Nephron progenitor cell (in vitro differentiated cells): ENCODE results near the gene CCDC191.

ENCODE experiments used
- DNase-seq: peaks from one replicate; pipeline ENCODE4 v3.0.0; 2021
- H3K27ac Mint-ChIP-seq: 2 replicates; pipeline ENCODE4 v1.8.0; 2021; ENCODE audit warnings: mild to moderate bottlenecking, moderate library complexity, mixed read lengths
- H3K27me3 Mint-ChIP-seq: 2 replicates; pipeline ENCODE4 v1.8.0; 2021; ENCODE audit warnings: mild to moderate bottlenecking, low read depth, mixed read lengths; ENCODE audit not compliant: poor library complexity
- H3K36me3 Mint-ChIP-seq: 2 replicates; pipeline ENCODE4 v1.8.0; 2021; ENCODE audit warnings: low read depth, mixed read lengths
- H3K4me1 Mint-ChIP-seq: 2 replicates; pipeline ENCODE4 v1.8.0; 2021; ENCODE audit warnings: mixed read lengths
- H3K4me3 Mint-ChIP-seq: 2 replicates; pipeline ENCODE4 v1.8.0; 2021; ENCODE audit warnings: mild to moderate bottlenecking, moderate library complexity, mixed read lengths
- H3K9me3 Mint-ChIP-seq: 2 replicates; pipeline ENCODE4 v1.8.0; 2021; ENCODE audit warnings: mild to moderate bottlenecking, moderate library complexity, mixed read lengths
- TF ChIP-seq, protein P1 (sequence below): fragments of 200-600 bp; sonication (generic); IDR thresholded peaks from 2 replicates; pipeline ENCODE4 v1.5.0; 2021; ENCODE audit warnings: antibody characterized with exemption

Gene CCDC191

DNA sequence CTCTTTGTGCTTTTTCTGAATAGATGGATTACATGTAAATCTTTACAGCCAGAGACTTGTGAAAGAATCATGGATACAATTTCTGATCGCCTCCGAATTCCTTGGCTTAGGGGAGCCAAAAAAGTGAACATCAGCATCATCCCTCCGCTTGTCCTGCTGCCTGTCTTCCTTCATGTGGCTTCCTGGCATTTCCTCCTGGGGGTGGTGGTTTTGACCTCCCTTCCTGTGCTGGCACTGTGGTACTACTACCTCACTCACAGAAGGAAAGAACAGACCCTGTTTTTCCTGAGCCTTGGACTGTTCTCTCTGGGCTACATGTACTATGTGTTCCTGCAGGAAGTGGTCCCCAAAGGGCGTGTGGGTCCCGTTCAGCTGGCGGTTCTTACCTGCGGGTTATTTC lies 102.6 kb downstream of the CCDC191 start:
- peaks cover 51% of the 10 kb centered on the region for H3K27me3 Mint-ChIP-seq
- TF ChIP-seq, protein P1, sequence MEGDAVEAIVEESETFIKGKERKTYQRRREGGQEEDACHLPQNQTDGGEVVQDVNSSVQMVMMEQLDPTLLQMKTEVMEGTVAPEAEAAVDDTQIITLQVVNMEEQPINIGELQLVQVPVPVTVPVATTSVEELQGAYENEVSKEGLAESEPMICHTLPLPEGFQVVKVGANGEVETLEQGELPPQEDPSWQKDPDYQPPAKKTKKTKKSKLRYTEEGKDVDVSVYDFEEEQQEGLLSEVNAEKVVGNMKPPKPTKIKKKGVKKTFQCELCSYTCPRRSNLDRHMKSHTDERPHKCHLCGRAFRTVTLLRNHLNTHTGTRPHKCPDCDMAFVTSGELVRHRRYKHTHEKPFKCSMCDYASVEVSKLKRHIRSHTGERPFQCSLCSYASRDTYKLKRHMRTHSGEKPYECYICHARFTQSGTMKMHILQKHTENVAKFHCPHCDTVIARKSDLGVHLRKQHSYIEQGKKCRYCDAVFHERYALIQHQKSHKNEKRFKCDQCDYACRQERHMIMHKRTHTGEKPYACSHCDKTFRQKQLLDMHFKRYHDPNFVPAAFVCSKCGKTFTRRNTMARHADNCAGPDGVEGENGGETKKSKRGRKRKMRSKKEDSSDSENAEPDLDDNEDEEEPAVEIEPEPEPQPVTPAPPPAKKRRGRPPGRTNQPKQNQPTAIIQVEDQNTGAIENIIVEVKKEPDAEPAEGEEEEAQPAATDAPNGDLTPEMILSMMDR = no peak
- no peak overlapping the region for H3K4me3 Mint-ChIP-seq
- H3K36me3 Mint-ChIP-seq = no peaks in the 10 kb centered on the region
- no peak overlapping the region for H3K27ac Mint-ChIP-seq
- DNase-seq = no peak
- peaks cover 4% of the 10 kb centered on the region for H3K4me1 Mint-ChIP-seq
- H3K9me3 Mint-ChIP-seq = no peaks in the 10 kb centered on the region

GRCh38 chr3:113952921-113953320 lies 103.4 kb downstream of the CCDC191 start:
- Mint-ChIP-seq H3K9me3 (no peaks in the 10 kb centered on the region), H3K4me1 (peaks cover 4% of the 10 kb centered on the region), H3K4me3 (no peak overlapping the region), H3K36me3 (no peaks in the 10 kb centered on the region), H3K27ac (no peak overlapping the region), H3K27me3 (peaks cover 57% of the 10 kb centered on the region)
- no peak for DNase-seq
- TF ChIP-seq, protein P1 = no peak

- no peak overlapping the region for H3K27ac Mint-ChIP-seq
- H3K9me3 Mint-ChIP-seq = no peaks in the 10 kb centered on the region
- peak overlapping the region; percentile 60 for H3K4me3 Mint-ChIP-seq
- H3K36me3 Mint-ChIP-seq = no peaks in the 10 kb centered on the region
- H3K27me3 Mint-ChIP-seq = peaks cover 86% of the 10 kb centered on the region
- TF ChIP-seq, protein P1 = no peak
- peaks cover 9% of the 10 kb centered on the region for H3K4me1 Mint-ChIP-seq
- DNase-seq = peak; percentile 57
Observed at GRCh38 chr3:113948015-113948917, 108.1 kb downstream of the CCDC191 start.

- peak within 1 kb of the TSS; percentile 84 for H3K4me3 Mint-ChIP-seq
- no peak within 1 kb of the TSS for H3K27ac Mint-ChIP-seq
- peaks cover 80% of the 10 kb centered on the region for H3K27me3 Mint-ChIP-seq
Observed at GRCh38 chr3:113947372-113948014, 108.8 kb downstream of the CCDC191 start, which contains the start of gene ZDHHC23. Gene ZDHHC23 (plus strand): TSS chr3:113948013. CDS start chr3:113948803, 790 bp downstream.

DNA sequence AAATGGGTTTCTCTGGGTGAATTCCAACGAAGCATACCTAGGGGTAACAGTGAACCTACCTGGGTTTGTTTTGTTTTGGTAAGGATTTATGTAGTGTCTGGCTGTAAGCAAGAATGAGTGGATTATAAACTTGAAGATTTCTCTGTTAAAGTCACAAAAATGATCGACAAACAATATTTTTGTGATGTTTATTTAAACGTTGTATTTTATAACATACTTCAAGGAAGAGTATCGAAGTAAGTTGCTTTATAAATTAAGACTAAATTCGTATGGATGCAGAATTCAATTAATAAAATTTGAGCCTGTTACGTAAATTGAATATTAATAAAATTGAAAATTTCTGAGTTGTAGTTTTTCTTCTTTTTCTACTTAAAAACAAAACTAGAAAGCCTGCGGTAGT lies 109.5 kb downstream of the CCDC191 start:
- Mint-ChIP-seq H3K27me3 (peaks cover 73% of the 10 kb centered on the region), H3K9me3 (no peaks in the 10 kb centered on the region), H3K36me3 (no peaks in the 10 kb centered on the region), H3K4me1 (peaks cover 9% of the 10 kb centered on the region), H3K4me3 (peak overlapping the region; percentile 84), H3K27ac (no peak overlapping the region)
- no peak for DNase-seq
- TF ChIP-seq, protein P1 = no peak

More at GRCh38 chr3:113947372-113948014, 108.8 kb downstream of the CCDC191 start, which contains the start of gene ZDHHC23:
- no peaks in the 10 kb centered on the region for H3K9me3 Mint-ChIP-seq
- H3K36me3 Mint-ChIP-seq = no peaks in the 10 kb centered on the region
- DNase-seq = peak; percentile 76
- H3K4me1 Mint-ChIP-seq = peaks cover 9% of the 10 kb centered on the region
- TF ChIP-seq, protein P1 = no peak
